Caco-2 (cell line): ENCODE results near the gene C5orf15. TPM values are rescaled to one million over a fixed set of nuclear protein-coding genes. Genes with fewer than 3 reads are reported as not detected.

Experiments used
- BruUV-seq: library from RNA; stranded (reverse); fragments of 400-500 nt; replicated peaks from 2 replicates; lab custom pipeline; 2021; lab: Mats Ljungman, UMichigan
- CTCF ChIA-PET: fragments of 300-600 bp; sonication (Branson Sonifier 250); formaldehyde crosslinking; loops from one replicate; lab custom pipeline; 2022; ENCODE audit warnings: antibody characterized with exemption; lab: Charles Lee
- POLR2A ChIA-PET: fragments of 300-600 bp; sonication (Branson Sonifier 250); formaldehyde crosslinking; loops from one replicate; lab custom pipeline; 2022; ENCODE audit warnings: antibody characterized with exemption; lab: Charles Lee
- DNase-seq, 2 experiments: peaks; one replicate each; pipeline versions ENCODE4 v3.0.0 to v3.0.0-alpha.2; 2020 to 2022
- H3K27me3 ChIP-seq: replicated peaks from 2 replicates; pipeline ENCODE4 v1.6.0; 2011; ENCODE audit warnings: low read length; ENCODE audit not compliant: control insufficient read depth, insufficient read depth
- H3K36me3 ChIP-seq: 2 replicates; pipeline ENCODE4 v1.5.1; 2011; ENCODE audit warnings: low read length; ENCODE audit not compliant: control insufficient read depth, insufficient read depth
- H3K4me1 ChIP-seq: fragments of 250-450 bp; sonication (Bioruptor Pico); 2 replicates; pipeline ENCODE4 v1.5.1; 2020; ENCODE audit warnings: mild to moderate bottlenecking
- H3K4me3 ChIP-seq: 2 replicates; pipeline ENCODE4 v1.5.1; 2011; ENCODE audit warnings: low read depth, mild to moderate bottlenecking, control low read depth, low read length
- H3K9me3 ChIP-seq: fragments of 250-450 bp; sonication (Bioruptor Pico); 2 replicates; pipeline ENCODE4 v1.5.1; 2020; ENCODE audit warnings: mild to moderate bottlenecking, moderate library complexity
- H3K27ac Mint-ChIP-seq: one replicate; pipeline ENCODE4 v1.8.0; 2022; ENCODE audit warnings: mixed read lengths; ENCODE audit not compliant: unreplicated experiment
- H3K27me3 Mint-ChIP-seq: one replicate; pipeline ENCODE4 v1.8.0; 2022; ENCODE audit warnings: mixed read lengths; ENCODE audit not compliant: insufficient read depth, unreplicated experiment
- H3K36me3 Mint-ChIP-seq: one replicate; pipeline ENCODE4 v1.8.0; 2022; ENCODE audit warnings: mild to moderate bottlenecking, mixed read lengths; ENCODE audit not compliant: insufficient read depth, unreplicated experiment
- H3K4me1 Mint-ChIP-seq: one replicate; pipeline ENCODE4 v1.8.0; 2022; ENCODE audit warnings: low read depth, mixed read lengths; ENCODE audit not compliant: unreplicated experiment
- H3K4me3 Mint-ChIP-seq: one replicate; pipeline ENCODE4 v1.8.0; 2022; ENCODE audit warnings: mild to moderate bottlenecking, moderate library complexity, mixed read lengths; ENCODE audit not compliant: unreplicated experiment
- H3K9me3 Mint-ChIP-seq: one replicate; pipeline ENCODE4 v1.8.0; 2022; ENCODE audit warnings: mixed read lengths; ENCODE audit not compliant: unreplicated experiment
- CTCF ChIP-seq, 2 experiments: fragments of 200-600 bp in 1 of 2; IDR thresholded peaks; 1 replicate in 1 of 2; 2 replicates in 1 of 2; pipeline versions ENCODE4 v1.5.1 to v1.8.0; 2011 to 2022; ENCODE audit warnings: antibody characterized with exemption in 1 of 2, control low read depth in 1 of 2, inconsistent platforms in 1 of 2, low read depth in 1 of 2, low read length in 1 of 2, mild to moderate bottlenecking in 1 of 2, moderate library complexity in 1 of 2; ENCODE audit not compliant: insufficient read depth in 1 of 2, severe bottlenecking in 1 of 2, unreplicated experiment in 1 of 2
- intact Hi-C: fragments of 100-400 bp; cut with micrococcal nuclease; formaldehyde crosslinking; loops from one replicate; pipeline ENCODE4 v1.10.0; 2022; ENCODE audit not compliant: unreplicated experiment
- total RNA-seq: library from RNA; stranded (reverse); gene quantifications from 2 replicates; pipeline ENCODE4 v1.2.3, GENCODE V29; 2022

Gene C5orf15
- total RNA-seq, 1 experiment from 2014 or later = 35.6 TPM

- CTCF ChIA-PET = interaction anchor here (0.7 to 1.2 kb wide), 3 partner anchors 23 to 205 kb away, joined by 3 to 4 read pairs (median 3); no protein-coding TSS in a partner anchor
- H3K27me3 ChIP-seq = no peaks in the 10 kb centered on the region
- BruUV-seq = TSS peak; percentile 45
- H3K4me3 Mint-ChIP-seq = peak overlapping the region; percentile 81
- no peaks in the 10 kb centered on the region for H3K27me3 Mint-ChIP-seq
- H3K4me3 ChIP-seq = peak overlapping the region; percentile 91
- H3K27ac Mint-ChIP-seq = peak overlapping the region; percentile 86
- peaks cover 7% of the 10 kb centered on the region for H3K4me1 Mint-ChIP-seq
- DNase-seq = no peak
- no peak for TF ChIP-seq CTCF (IDR thresholded peaks at IDR 0.05; ENCODE audit: insufficient read depth in 1 of 2, low read depth in 1 of 2, low read length in 1 of 2, severe bottlenecking in 1 of 2, unreplicated experiment in 1 of 2)
- POLR2A ChIA-PET = interaction anchor here (2.3 kb wide), 1 partner anchor 15 kb away, joined by 14 read pairs; no protein-coding TSS in a partner anchor
- H3K4me1 ChIP-seq = peaks cover 36% of the 10 kb centered on the region
- intact Hi-C loops = loop anchor here (5.0 kb wide), 1 partner anchor 34 kb away; no protein-coding TSS in a partner anchor
- no peaks in the 10 kb centered on the region for H3K9me3 ChIP-seq
- H3K36me3 Mint-ChIP-seq = peaks cover 40% of the 10 kb centered on the region
- H3K9me3 Mint-ChIP-seq = no peaks in the 10 kb centered on the region
- H3K36me3 ChIP-seq = peaks cover 5% of the 10 kb centered on the region
These were observed 34.8 kb upstream of the C5orf15 start for GRCh38 chr5:134003064-134003816.

- no peak overlapping the region for H3K4me3 ChIP-seq
These were observed 33.7 kb upstream of the C5orf15 start for GRCh38 chr5:134001938-134002731.

More at GRCh38 chr5:134001938-134002731, 33.7 kb upstream of the C5orf15 start:
- Mint-ChIP-seq H3K4me3 (peak overlapping the region; percentile 81), H3K36me3 (peaks cover 40% of the 10 kb centered on the region), H3K4me1 (peaks cover 7% of the 10 kb centered on the region), H3K27ac (peak overlapping the region; percentile 86), H3K9me3 (no peaks in the 10 kb centered on the region), H3K27me3 (no peaks in the 10 kb centered on the region)
- no peaks in the 10 kb centered on the region for H3K9me3 ChIP-seq
- peaks cover 5% of the 10 kb centered on the region for H3K36me3 ChIP-seq
- H3K27me3 ChIP-seq = no peaks in the 10 kb centered on the region
- intact Hi-C loops = loop anchor here (5.0 kb wide), 1 partner anchor 35 kb away; no protein-coding TSS in a partner anchor
- TF ChIP-seq CTCF (IDR thresholded peaks at IDR 0.05; ENCODE audit: insufficient read depth in 1 of 2, low read depth in 1 of 2, low read length in 1 of 2, severe bottlenecking in 1 of 2, unreplicated experiment in 1 of 2) = no peak
- ChIA-PET POLR2A (interaction anchor here (0.5 kb wide), 1 partner anchor 9 kb away, joined by 3 read pairs; no protein-coding TSS in a partner anchor), CTCF (no interaction called here)
- no TSS peak for BruUV-seq
- DNase-seq = no peak
- H3K4me1 ChIP-seq = peaks cover 36% of the 10 kb centered on the region
